HL-60 (cell line): ENCODE measurements around the gene MNAT1.

Experiments used
- GABPA ChIP-seq: IDR thresholded peaks from 2 replicates; pipeline ENCODE4 v1.6.1; 2012; ENCODE audit warnings: low read depth
- POLR2AphosphoS5 ChIP-seq: IDR thresholded peaks from 2 replicates; pipeline ENCODE4 v1.6.1; 2012; ENCODE audit warnings: low read depth
- SPI1 ChIP-seq: IDR thresholded peaks from 2 replicates; pipeline ENCODE4 v1.6.1; 2012; ENCODE audit warnings: low read depth, mild to moderate bottlenecking, borderline replicate concordance
- TF ChIP-seq, protein P1 (sequence below): IDR thresholded peaks from one replicate; pipeline ENCODE4 v1.5.1; 2011; ENCODE audit warnings: low read length, control low read depth, inconsistent platforms; ENCODE audit not compliant: insufficient read depth
- TF ChIP-seq, protein P2 (sequence below): IDR thresholded peaks from 2 replicates; pipeline ENCODE4 v1.6.1; 2012; ENCODE audit warnings: low read depth; ENCODE audit not compliant: insufficient replicate concordance

DNA sequence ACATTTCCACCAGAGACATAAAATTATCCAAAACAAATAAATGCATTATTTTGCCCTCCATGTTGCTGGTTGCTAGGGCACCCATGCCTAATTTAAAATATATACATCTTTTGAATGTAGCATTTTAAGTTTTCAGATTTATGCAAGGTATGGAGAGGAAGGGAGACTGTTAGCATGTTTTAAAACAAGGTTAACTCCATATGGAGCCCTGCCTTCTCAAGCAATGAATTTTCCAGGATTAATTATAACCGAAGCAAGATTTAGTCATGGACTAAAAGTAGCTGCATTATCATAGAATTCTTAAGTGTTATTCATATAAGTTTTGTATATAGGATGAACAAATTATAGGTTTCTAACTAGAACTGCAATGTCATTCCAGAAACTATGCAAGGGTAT, 209.1 kb downstream of the MNAT1 start:
- TF ChIP-seq, protein P1, sequence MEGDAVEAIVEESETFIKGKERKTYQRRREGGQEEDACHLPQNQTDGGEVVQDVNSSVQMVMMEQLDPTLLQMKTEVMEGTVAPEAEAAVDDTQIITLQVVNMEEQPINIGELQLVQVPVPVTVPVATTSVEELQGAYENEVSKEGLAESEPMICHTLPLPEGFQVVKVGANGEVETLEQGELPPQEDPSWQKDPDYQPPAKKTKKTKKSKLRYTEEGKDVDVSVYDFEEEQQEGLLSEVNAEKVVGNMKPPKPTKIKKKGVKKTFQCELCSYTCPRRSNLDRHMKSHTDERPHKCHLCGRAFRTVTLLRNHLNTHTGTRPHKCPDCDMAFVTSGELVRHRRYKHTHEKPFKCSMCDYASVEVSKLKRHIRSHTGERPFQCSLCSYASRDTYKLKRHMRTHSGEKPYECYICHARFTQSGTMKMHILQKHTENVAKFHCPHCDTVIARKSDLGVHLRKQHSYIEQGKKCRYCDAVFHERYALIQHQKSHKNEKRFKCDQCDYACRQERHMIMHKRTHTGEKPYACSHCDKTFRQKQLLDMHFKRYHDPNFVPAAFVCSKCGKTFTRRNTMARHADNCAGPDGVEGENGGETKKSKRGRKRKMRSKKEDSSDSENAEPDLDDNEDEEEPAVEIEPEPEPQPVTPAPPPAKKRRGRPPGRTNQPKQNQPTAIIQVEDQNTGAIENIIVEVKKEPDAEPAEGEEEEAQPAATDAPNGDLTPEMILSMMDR = no peak
- TF ChIP-seq POLR2AphosphoS5 (no peak), GABPA (no peak), SPI1 (no peak)
- TF ChIP-seq, protein P2, sequence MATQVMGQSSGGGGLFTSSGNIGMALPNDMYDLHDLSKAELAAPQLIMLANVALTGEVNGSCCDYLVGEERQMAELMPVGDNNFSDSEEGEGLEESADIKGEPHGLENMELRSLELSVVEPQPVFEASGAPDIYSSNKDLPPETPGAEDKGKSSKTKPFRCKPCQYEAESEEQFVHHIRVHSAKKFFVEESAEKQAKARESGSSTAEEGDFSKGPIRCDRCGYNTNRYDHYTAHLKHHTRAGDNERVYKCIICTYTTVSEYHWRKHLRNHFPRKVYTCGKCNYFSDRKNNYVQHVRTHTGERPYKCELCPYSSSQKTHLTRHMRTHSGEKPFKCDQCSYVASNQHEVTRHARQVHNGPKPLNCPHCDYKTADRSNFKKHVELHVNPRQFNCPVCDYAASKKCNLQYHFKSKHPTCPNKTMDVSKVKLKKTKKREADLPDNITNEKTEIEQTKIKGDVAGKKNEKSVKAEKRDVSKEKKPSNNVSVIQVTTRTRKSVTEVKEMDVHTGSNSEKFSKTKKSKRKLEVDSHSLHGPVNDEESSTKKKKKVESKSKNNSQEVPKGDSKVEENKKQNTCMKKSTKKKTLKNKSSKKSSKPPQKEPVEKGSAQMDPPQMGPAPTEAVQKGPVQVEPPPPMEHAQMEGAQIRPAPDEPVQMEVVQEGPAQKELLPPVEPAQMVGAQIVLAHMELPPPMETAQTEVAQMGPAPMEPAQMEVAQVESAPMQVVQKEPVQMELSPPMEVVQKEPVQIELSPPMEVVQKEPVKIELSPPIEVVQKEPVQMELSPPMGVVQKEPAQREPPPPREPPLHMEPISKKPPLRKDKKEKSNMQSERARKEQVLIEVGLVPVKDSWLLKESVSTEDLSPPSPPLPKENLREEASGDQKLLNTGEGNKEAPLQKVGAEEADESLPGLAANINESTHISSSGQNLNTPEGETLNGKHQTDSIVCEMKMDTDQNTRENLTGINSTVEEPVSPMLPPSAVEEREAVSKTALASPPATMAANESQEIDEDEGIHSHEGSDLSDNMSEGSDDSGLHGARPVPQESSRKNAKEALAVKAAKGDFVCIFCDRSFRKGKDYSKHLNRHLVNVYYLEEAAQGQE = no peak
